Effector CD4-positive, alpha-beta T cell (primary cell): ENCODE results near the gene MDN1.
"Not testable (repeated sequence)": the region's sequence is repeated elsewhere in the genome, so short reads cannot be mapped to it uniquely, and the experiment has no call there.

Experiments used
- DNase-seq: peaks from one replicate; pipeline ENCODE4 v3.0.0-alpha.2; 2020

The MDN1 gene

DNA sequence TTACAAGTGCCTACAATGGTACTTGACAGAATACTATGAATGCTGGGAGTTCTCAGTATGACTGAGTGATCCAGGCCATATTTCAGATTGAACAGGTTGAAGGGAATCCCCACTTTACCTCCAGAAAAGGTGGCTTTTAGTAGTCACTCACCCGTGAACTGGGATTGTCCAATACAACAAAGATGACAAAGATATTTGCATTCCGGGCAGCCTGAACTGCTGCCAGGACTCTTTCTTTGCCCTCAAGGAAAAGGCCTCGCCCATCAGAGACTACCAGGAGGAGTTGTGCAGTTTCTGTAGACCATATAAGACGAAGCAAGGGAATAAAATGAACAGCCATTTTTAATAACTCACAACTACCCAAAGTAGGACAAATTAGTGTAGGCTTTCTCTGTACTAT is 174.7 kb downstream of the MDN1 start:
- no peak for DNase-seq

GRCh38 chr6:89643406-89643805 is 176.2 kb downstream of the MDN1 start:
- no peak for DNase-seq

- no peak for DNase-seq
These were observed 176.6 kb downstream of the MDN1 start for GRCh38 chr6:89642956-89643355.

DNA sequence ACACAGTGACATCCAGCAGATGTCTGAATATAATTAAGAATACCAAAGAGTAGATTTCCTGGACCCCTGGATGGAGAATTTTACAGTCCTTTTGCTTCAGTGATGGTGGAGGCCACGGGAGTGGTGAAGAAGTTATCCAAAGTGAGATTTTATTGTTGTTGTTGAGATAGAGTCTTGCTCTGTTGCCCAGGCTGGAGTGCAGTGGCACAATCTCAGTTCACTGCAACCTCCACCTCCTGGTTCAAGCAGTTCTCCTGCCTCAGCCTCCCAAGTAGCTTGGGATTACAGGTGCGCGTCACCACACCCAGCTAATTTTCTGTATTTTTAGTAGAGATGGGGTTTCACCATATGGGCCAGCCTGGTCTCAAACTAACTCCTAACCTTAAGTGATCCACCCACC is 178.0 kb downstream of the MDN1 start:
- DNase-seq, result not testable (repeated sequence)

DNA sequence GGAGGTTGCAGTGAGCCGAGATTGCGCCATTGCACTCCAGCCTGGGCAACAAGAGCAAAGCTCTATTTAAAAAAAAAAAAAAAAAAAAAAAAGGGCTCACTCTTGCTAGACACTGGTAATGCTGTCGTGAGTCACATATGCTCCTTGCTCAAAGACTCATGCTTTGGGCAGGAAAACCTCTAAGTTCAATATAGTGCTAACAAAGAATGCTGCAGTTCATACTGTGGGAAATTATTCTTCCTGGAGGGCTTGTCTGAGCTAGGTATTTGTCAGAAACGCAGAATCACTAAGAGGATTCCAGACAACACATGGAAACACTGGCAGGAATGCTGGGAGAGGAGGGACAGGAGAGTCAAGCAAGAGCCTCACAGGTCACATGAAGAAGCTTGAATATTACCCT is 178.8 kb downstream of the MDN1 start:
- no peak for DNase-seq

GRCh38 chr6:89638320-89639195 is 181.0 kb downstream of the MDN1 start, which contains the start of gene LYRM2:
TSS of gene LYRM2 (minus strand) at chr6:89638747. CDS start at chr6:89638716, 31 bp downstream.
- DNase-seq, result peak; percentile 85

DNA sequence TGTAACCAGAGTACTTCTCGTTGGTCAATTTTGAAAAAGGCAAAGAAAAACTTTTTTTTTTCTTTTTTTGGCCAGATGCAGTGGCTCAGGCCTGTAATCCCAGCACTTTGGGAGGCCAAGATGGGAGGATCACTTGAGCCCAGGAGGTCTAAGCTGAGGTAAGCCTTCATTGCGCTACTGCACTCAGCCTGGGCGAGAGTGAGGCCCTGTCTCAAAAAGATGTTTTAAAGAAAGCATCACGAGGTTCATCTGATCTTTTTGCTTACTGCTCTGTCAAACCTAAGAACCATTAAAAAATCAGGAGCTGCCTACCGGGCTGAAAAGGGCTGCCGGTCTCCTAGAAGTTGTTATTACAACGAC is 181.7 kb downstream of the MDN1 start:
- DNase-seq, result no peak

DNA sequence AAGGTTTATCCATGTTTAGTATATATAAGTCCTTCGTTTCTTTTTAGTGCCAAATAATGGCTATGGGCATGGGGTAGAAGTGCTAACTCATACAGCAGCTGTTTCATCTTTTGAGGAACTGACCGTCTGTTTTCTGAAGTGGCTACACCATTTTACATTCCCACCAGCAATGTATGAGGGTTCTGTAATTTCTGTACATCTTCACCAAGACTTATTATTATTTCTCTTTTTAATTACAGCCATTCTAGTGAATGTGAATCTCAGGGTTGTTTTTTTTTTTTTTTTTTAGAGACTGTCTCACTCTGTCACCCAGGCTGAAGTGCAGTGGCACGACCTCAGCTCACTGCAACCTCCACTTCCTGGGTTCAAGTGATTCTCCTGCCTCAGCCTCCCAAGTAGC is 183.2 kb downstream of the MDN1 start:
- not testable (repeated sequence) for DNase-seq

GRCh38 chr6:89630488-89630887 is 189.1 kb downstream of the MDN1 start:
- DNase-seq, result no peak

- no peak for DNase-seq
These were observed 195.8 kb downstream of the MDN1 start for GRCh38 chr6:89623749-89624148.

DNA sequence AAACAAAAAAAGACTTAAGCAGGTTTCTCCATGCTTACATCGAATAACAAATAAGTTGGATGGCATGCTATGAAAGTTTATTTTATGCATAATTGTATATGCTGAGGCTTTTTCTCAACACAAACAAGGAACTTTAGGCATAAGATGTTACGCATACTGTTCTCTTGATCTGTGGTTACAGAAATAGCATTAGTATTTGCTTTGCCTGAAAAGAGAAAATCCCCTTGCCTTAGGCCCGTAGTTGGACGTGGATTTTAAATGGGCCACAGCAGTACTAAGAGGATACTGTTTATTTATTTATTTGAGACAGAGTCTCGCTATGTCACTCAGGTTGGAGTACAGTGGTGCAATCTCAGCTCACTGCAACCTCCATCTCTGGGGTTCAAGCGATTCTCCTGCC is 200.0 kb downstream of the MDN1 start:
- no peak for DNase-seq

DNA sequence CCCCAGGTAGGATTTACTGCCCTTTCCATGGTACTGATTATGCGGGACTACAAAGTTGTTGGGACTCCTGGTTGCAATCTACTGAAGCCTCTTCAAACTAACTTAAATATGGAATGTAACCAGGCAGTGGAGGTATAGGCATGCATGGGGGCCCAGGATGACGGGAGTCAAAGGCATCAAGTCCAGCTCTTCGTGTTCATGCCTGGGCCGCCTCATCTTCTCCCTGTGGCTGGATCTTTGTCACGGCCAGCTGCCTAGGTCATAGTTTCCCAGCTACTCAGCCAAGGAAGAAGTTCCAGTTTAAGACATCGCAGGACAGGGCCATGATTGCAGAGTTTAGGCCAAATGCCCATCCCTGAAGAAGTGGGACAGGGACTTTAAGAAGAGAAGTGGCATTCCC is 201.6 kb downstream of the MDN1 start:
- DNase-seq, result no peak

GRCh38 chr6:89616531-89616930 is 203.1 kb downstream of the MDN1 start:
- DNase-seq, result no peak

DNA sequence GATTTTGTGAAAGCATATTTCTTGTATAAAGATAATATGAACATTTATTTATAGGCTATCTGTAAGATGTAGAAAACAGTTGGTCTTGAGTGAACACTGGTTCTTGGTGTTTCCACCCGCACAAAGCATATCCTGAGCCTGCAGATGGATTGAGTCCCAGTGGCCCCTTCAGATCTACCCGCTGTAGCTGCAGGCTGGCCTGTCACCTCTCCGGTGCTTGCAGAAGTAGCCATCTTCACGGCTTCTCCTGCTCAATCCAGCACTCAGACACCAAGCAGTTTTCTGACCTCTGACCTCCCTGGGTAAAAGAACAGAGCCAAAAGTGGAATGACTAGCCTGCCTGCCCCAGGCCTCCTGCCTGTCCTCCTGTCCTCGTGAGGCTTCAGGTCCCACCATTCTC is 203.7 kb downstream of the MDN1 start:
- no peak for DNase-seq

- DNase-seq, result no peak
These were observed 205.8 kb downstream of the MDN1 start for GRCh38 chr6:89613790-89614189.

DNA sequence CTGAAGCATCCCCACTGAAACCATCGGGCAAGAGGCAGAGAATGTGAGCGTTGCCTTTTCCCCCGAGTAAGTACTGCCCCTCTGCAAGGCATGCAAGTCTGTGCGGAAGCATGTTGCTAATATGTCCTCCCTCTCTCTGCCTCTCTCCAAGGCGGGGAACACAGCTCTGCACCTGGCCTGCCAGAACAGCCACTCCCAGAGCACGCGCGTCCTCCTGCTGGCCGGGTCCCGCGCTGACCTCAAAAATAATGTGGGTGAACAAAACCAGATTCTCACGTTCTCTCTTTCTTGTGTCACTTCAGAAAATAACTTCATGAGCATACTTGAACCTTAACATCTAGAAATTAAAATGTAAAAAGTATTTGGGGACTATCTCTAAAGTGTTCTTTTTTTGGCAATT is 207.5 kb downstream of the MDN1 start:
- DNase-seq, result no peak

DNA sequence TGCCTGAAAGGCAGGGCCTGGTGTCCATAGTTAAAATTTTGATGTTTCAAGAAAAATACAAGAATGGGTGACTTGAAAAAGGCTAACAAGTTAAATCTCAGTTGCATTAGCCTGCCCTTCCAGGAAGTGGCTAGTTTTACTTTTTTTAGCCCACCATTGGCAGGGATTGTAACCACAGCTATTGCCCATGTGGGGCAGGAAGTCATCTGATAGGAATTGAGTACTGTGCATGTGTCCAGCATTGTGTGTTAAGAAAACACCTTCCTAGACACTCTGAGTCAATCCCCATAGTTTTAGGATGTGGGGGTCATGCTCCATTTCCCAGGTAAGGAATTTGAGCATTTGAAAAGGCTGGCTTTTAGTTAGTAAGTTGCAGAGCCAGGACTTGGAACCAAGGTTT is 207.9 kb downstream of the MDN1 start:
- DNase-seq, result no peak

GRCh38 chr6:89610149-89610642 is 209.4 kb downstream of the MDN1 start:
- DNase-seq, result peak; percentile 76

GRCh38 chr6:89605861-89606260 is 213.7 kb downstream of the MDN1 start:
- DNase-seq, result no peak

- no peak for DNase-seq
These were observed 214.9 kb downstream of the MDN1 start for GRCh38 chr6:89604653-89605052.

DNA sequence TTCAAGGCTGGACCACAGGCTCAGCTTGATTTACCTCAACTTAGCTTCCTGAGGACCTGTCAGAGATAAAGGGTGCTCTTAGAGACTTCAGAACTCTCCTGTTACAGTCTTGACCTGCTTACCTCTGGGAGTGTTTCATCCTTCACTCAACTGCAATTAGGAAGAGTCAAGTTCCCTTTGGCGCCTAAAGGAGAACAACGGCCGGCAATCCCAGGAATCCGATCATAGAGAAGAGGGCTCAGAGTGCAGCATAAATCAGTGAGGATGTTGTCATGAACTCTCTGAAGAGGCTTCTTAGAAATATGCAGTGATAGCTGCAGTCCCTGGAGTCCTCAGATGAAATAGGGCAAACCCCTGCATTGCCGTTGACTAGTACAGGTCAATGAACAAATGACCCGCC is 217.4 kb downstream of the MDN1 start:
- DNase-seq, result no peak

- DNase-seq, result no peak
These were observed 219.9 kb downstream of the MDN1 start for GRCh38 chr6:89599727-89600126.

DNA sequence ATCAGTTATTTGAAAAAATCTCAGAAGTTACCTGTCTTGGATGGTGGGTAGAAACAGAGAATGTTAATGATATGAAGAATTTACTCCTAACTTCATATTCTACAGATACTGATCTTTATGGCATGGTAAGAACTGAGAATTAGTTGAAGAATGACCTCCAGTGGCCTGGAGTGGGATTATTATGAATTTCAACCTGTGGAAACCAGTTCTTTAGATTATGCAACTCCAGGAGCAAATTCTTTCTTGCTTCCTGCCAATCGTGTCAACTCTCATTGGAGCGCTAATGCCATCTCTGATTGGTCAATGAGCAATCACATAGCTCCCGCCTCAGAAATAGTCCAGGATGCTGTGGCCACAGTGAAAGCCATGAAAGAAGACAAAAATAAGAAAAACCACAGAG is 221.6 kb downstream of the MDN1 start:
- no peak for DNase-seq

GRCh38 chr6:89597372-89597771 is 222.2 kb downstream of the MDN1 start:
- no peak for DNase-seq

DNA sequence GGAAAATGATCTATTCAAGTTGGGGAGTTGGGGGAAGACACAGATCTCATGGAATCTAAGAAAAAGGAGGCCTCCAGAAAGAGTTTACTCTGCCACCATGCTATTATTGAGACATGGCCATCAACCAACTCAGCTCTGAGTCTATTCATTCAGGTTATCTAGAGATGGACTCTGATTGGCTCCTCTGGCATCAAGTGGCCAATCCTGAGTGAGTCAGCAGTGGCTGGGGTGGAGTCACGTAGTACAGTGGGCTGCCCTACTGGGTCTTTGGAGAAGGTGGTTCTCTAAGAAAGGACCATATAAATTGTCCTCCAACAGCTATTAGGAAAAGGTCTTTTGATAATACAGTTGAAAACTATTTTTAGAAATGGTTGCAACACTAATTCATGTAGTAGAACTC is 223.1 kb downstream of the MDN1 start:
- no peak for DNase-seq
